NB4 (cell line): ENCODE data around the gene NLRP6.

ENCODE experiments used
- CTCF ChIP-seq: IDR thresholded peaks from one replicate; pipeline ENCODE4 v1.5.1; 2012; ENCODE audit warnings: low read depth, low read length
- MAX ChIP-seq: IDR thresholded peaks from 2 replicates; pipeline ENCODE4 v1.6.1; 2011; ENCODE audit warnings: low read depth, low read length
- POLR2A ChIP-seq: IDR thresholded peaks from 2 replicates; pipeline ENCODE4 v1.6.1; 2011; ENCODE audit warnings: mild to moderate bottlenecking; ENCODE audit not compliant: insufficient read length; ENCODE audit errors: extremely low read depth

- no peak for TF ChIP-seq CTCF
- no peak for TF ChIP-seq MAX
- no peak for TF ChIP-seq POLR2A
Observed at GRCh38 chr11:326592-326841, 48.3 kb downstream of the NLRP6 start.
